Type B pancreatic cell (in vitro differentiated cells): ENCODE data around the gene ZNF423. TPM values are rescaled to one million over a fixed set of nuclear protein-coding genes. Genes with fewer than 3 reads are reported as not detected.

Experiments
- DNase-seq: peaks from one replicate; pipeline ENCODE4 v3.0.0; 2021; ENCODE audit warnings: mixed read lengths; ENCODE audit not compliant: unreplicated experiment; ENCODE audit errors: extremely low spot score
- H3K27ac Mint-ChIP-seq: 2 replicates; pipeline ENCODE4 v1.8.0; 2021; ENCODE audit warnings: mild to moderate bottlenecking, mixed read lengths
- H3K27me3 Mint-ChIP-seq: 2 replicates; pipeline ENCODE4 v1.8.0; 2021; ENCODE audit warnings: mixed read lengths
- H3K36me3 Mint-ChIP-seq: 2 replicates; pipeline ENCODE4 v1.8.0; 2021; ENCODE audit warnings: mixed read lengths
- H3K4me1 Mint-ChIP-seq: one replicate; pipeline ENCODE4 v1.8.0; 2021; ENCODE audit warnings: mixed read lengths; ENCODE audit not compliant: unreplicated experiment
- H3K4me3 Mint-ChIP-seq: 2 replicates; pipeline ENCODE4 v1.8.0; 2021; ENCODE audit warnings: mild to moderate bottlenecking, mixed read lengths
- H3K9me3 Mint-ChIP-seq: 2 replicates; pipeline ENCODE4 v1.8.0; 2021; ENCODE audit warnings: mixed read lengths
- total RNA-seq: library from RNA; stranded (reverse); gene quantifications from 2 replicates; pipeline ENCODE4 v1.2.1, GENCODE V29; 2021; ENCODE audit warnings: low replicate concordance
- TF ChIP-seq, protein P1 (sequence below): fragments of 200-600 bp; sonication (generic); conservative IDR thresholded peaks from 2 replicates; pipeline ENCODE4 v1.5.0; 2021; ENCODE audit warnings: antibody characterized with exemption, mild to moderate bottlenecking

ZNF423 gene
- total RNA-seq, 1 donor from 2014 or later: 72.6 TPM

DNA sequence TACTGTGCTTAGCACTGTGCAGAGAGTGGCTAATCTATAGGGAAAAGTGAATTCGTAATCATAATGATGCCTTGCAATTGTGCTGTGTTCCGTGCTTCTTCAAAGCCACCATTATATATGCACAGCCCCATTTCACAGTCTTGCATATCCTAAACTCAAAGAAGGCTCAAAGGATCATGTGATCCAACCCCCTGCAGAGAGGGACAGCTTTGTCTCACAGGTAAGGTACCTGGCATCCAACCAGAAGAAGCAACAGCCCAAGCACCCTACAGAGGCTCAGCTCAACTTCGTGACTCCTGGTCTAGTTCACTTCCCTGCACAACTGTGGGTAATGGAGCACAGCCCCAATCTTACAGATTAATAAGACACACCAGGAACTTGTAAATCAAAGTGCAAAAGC lies 124.0 kb downstream of the ZNF423 start:
- Mint-ChIP-seq H3K4me3 (no peak overlapping the region), H3K36me3 (peaks cover 33% of the 10 kb centered on the region), H3K27ac (no peak overlapping the region), H3K27me3 (no peaks in the 10 kb centered on the region), H3K9me3 (peaks cover 3% of the 10 kb centered on the region), H3K4me1 (peaks cover 12% of the 10 kb centered on the region)
- no peak for DNase-seq
- TF ChIP-seq, protein P1, sequence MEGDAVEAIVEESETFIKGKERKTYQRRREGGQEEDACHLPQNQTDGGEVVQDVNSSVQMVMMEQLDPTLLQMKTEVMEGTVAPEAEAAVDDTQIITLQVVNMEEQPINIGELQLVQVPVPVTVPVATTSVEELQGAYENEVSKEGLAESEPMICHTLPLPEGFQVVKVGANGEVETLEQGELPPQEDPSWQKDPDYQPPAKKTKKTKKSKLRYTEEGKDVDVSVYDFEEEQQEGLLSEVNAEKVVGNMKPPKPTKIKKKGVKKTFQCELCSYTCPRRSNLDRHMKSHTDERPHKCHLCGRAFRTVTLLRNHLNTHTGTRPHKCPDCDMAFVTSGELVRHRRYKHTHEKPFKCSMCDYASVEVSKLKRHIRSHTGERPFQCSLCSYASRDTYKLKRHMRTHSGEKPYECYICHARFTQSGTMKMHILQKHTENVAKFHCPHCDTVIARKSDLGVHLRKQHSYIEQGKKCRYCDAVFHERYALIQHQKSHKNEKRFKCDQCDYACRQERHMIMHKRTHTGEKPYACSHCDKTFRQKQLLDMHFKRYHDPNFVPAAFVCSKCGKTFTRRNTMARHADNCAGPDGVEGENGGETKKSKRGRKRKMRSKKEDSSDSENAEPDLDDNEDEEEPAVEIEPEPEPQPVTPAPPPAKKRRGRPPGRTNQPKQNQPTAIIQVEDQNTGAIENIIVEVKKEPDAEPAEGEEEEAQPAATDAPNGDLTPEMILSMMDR: no peak

DNA sequence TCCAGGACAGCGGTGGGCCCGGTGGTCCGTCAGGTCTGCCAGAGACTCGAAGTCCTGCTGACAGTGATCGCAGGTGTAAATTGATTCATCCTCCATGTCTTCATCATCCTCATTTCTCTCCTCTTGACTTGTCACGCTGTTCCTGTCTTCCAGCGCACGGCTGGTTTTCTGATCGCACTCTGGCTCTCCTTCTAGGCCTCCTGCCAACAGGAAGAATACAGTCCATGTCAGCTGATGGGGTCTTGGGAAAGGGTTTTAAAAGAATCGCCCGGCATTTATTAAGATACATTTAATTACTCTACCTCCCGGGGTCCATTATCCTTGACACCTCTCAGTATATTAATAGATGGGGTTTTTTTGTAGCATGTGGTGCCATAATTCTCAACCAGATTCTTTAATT lies 125.1 kb downstream of the ZNF423 start:
- Mint-ChIP-seq H3K9me3 (peaks cover 3% of the 10 kb centered on the region), H3K4me1 (peaks cover 16% of the 10 kb centered on the region), H3K27me3 (no peaks in the 10 kb centered on the region), H3K36me3 (peaks cover 33% of the 10 kb centered on the region), H3K4me3 (no peak overlapping the region), H3K27ac (no peak overlapping the region)
- TF ChIP-seq, protein P1: no peak
- DNase-seq: no peak

DNA sequence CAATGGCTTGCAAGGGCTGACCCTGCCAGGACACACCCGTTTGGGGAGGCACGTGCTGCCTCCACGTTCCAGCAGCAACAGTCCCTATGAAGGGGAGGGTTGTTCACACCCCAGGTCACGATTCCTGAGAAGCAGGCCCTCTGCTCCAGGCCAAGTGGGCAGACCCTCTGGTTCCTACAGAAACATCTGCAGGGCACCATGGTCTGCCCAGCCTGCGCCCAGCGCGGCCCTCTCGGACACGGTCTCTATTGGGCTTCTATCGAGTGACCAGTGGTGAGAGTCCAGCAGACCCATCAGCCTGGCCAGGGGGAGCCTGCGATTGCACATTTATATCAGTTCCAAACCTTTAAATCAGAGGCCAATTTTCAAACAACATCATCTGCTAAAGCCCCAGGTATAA lies 128.3 kb downstream of the ZNF423 start:
- H3K4me3 Mint-ChIP-seq: no peak overlapping the region
- H3K4me1 Mint-ChIP-seq: peaks cover 12% of the 10 kb centered on the region
- H3K36me3 Mint-ChIP-seq: peaks cover 30% of the 10 kb centered on the region
- TF ChIP-seq, protein P1: no peak
- no peaks in the 10 kb centered on the region for H3K27me3 Mint-ChIP-seq
- no peak overlapping the region for H3K27ac Mint-ChIP-seq
- H3K9me3 Mint-ChIP-seq: peaks cover 8% of the 10 kb centered on the region
- DNase-seq: no peak

DNA sequence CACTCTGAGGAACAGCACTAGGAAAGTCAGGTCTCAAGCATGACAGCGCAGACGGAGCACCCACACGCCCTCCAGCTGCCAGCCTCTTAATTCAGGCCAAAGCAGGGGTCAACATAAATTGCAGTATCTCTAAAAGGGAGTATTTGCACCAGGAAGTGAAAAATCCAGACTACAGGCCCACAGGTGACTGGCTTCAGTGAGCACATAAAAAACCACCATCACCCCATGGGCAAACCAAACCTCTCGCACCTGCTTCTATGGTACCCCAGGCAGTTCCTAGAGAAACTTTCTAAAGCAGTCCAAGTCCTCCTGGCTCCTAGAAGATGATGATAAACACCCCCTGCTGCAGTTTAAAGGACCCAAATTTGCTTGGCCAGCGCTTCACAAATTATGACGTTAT lies 129.8 kb downstream of the ZNF423 start:
- TF ChIP-seq, protein P1: no peak
- no peak overlapping the region for H3K27ac Mint-ChIP-seq
- no peaks in the 10 kb centered on the region for H3K27me3 Mint-ChIP-seq
- peaks cover 12% of the 10 kb centered on the region for H3K4me1 Mint-ChIP-seq
- H3K36me3 Mint-ChIP-seq: peaks cover 33% of the 10 kb centered on the region
- no peak for DNase-seq
- no peak overlapping the region for H3K4me3 Mint-ChIP-seq
- peaks cover 12% of the 10 kb centered on the region for H3K9me3 Mint-ChIP-seq

DNA sequence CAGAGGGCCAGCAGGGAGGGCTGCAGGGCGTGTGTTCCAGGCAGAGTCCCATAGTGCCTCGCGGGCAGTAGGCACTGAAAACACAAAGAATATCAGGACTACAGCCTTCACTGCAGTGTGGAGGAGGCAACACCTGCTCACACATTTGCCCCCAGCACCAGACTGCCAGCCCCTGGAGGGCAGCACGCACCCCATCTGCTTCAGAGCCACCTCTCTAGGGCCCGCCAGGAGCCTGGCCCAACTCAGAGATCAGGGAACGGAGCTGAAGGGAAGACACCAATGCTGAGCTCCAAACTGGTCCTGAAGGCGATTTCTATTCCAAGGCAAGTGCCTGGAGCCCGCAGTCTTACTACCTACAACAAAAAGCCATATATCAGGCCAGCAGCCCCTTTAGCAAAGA lies 130.3 kb downstream of the ZNF423 start:
- Mint-ChIP-seq H3K4me3 (no peak overlapping the region), H3K27ac (no peak overlapping the region), H3K27me3 (no peaks in the 10 kb centered on the region), H3K4me1 (peaks cover 15% of the 10 kb centered on the region), H3K36me3 (peaks cover 27% of the 10 kb centered on the region), H3K9me3 (peaks cover 9% of the 10 kb centered on the region)
- DNase-seq: no peak
- TF ChIP-seq, protein P1: no peak

DNA sequence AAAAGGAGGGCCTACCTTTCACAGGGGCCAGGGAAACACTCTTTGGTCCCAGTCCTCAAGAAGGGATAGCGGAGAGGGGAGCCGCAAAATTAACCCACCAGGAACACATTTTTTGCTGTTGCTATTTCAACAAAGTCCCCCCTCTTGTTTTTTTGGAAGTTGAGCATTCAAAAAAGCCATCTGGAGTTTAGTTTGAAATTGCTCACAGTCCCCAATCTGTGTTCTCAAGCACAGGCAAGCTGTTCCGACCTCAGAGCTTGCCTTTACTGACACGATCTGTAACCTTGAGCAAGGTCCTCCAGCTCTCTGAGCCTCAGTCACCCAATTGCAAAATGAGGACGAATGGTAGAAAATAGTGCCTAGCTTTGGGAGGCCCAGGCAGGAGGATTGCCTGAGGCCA lies 131.1 kb downstream of the ZNF423 start:
- TF ChIP-seq, protein P1: no peak
- DNase-seq: no peak
- no peak overlapping the region for H3K4me3 Mint-ChIP-seq
- H3K4me1 Mint-ChIP-seq: peaks cover 16% of the 10 kb centered on the region
- H3K9me3 Mint-ChIP-seq: peaks cover 9% of the 10 kb centered on the region
- no peaks in the 10 kb centered on the region for H3K27me3 Mint-ChIP-seq
- H3K27ac Mint-ChIP-seq: no peak overlapping the region
- H3K36me3 Mint-ChIP-seq: peaks cover 20% of the 10 kb centered on the region
